Measurements from ENCODE around the gene POMT2.
"Not testable (repeated sequence)": the region's sequence is repeated elsewhere in the genome, so short reads cannot be mapped to it uniquely, and the experiment has no call there.

The POMT2 gene

GRCh38 chr14:77290705-77291104 lies 30.0 kb downstream of the POMT2 start:
- no peak for DNase-seq

DNA sequence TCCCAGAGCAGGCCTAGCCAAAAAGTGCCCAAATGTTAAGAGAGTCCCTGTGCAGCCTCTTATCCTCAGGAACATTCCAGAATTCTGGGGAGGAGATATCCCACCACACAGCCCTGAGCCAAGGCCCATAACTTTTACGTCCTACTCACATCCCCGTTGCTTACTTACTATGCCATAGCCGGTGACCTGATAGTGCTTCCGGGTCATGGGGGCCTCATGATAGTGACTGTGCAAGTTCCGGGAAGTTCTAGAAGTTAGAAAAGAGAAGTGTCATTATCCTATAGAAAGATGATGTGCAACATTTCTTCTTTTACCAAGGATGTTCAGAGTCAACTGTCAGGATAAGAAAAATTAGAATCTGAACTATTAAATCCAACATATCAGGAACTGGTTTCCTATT lies 34.1 kb downstream of the POMT2 start:
- no peak for DNase-seq

DNA sequence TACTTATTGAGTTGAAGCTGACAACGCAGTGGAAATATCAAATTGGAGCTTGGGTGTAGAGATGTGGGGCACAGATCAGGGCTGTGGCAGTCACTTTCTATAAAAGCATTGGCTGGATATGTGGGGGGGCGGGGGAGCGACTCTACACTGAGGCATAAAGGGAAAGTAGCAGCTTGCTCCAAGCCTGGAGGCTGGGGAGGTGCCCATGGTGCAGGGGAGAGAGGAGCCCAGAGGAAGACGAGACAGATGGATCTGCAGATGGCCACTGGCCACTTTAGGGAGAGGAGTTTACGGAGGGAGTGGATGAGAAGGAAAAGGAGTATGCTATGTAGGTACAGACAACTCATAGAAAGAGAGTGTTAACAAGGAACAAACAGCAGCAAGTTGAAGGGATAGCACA lies 36.2 kb downstream of the POMT2 start:
- no peak for DNase-seq

DNA sequence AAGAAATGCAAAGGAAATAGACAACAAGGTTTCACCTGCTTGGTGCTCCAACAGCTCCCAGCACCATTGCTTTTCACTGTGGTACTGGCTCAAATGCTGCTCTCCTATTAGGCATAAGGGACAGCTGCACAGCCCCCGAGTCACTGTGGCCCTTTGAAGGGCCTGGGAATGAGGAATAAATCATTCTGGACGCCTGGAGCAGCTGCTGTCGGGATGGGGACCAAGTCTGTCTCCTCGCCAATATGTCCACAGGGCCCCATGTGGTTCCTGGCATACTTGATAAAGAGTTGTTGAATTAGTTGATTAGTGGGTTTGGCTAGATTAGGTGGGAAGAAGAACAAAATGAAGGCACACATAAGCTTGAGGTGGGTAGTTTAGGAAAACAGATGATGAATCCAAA lies 36.6 kb downstream of the POMT2 start:
- no peak for DNase-seq

DNA sequence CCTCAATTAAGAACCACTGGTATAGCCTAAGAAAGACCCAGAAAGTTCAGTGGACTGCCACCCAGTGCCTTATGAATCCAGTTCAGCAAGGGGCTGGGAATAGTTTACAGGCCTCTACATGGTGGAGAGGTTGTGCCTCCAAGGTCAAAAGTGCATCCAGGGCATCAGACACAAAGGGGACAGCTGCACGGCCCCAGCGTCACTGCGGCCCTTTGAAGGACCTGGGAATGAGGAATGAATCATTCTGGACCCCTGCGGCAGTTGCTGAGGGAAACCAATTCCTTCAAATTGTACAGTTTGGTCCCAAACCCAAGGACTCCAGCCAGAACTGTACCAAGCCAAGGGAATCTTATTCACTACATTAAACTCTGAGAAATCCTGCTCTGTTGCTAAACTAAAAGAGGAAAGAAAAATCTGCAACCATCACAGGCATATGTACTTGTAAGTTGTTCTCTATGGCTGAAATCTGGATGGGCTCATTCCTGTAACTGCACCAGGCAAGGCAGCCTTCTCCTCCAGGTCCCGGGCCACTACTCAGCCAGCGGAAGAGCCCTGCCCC lies 38.8 kb downstream of the POMT2 start:
- DNase-seq: no peak

DNA sequence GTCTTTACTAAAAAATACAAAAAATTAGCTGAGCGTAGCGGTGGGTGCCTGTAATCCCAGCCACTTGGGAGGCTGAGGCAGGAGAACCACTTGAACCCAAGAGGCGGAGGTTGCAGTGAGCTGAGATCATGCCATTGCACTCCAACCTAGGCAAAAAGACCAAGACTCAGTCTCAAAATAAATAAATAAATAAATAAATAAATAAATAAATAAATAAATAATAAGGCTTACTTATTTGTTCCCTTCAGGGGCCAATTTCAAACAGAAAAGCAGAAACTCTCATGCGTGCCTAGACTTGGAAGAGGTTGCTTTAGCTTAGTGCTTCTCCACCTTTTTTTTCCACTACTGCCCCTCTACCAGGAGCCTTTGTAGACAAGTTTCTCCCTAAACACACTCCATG lies 39.8 kb downstream of the POMT2 start:
- DNase-seq: not testable (repeated sequence)

- no peak for DNase-seq
Measured at GRCh38 chr14:77279719-77280118, 41.0 kb downstream of the POMT2 start.

DNA sequence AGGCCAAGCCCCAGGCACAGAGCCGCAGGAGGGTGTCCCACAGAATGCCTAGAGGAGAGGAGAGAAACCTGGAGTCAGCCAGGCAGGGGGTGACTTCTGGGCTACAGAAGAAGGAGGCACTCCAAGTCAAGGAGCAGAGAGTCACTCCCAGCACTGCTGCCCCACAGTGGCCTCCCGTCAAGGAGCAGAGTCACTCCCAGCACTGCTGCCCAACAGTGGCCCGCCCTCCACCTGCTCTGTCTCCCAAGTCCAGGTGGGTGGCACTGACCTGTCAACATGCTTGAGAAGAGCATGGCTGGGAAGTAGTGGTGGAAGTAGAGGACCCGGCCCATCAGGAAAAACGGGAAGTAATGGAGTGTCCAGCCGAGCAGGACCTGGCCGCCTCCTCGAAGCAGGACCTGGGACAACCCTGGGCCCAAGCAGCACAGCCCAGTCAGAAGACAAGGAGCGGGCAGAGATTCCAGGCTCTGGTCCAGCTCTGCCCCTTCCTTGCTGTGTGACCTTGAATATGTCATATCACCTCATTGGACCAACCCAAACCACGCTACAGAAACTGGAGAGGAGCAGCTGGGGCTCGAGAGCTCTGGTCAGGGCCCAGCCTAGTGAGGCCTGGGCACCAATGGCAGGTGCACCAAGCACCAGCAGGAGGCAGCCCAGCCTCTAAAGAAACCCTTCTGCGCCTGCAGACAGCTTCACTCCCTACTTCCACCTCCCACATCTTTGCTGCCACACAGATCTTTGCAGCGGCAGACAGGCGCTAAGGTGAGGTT lies 42.0 kb downstream of the POMT2 start:
- DNase-seq: no peak

- DNase-seq: no peak
Measured at GRCh38 chr14:77276959-77277358, 43.7 kb downstream of the POMT2 start.

- DNase-seq: no peak
Measured at GRCh38 chr14:77276295-77276935, 44.3 kb downstream of the POMT2 start.

GRCh38 chr14:77275601-77276017 lies 45.1 kb downstream of the POMT2 start:
- no peak for DNase-seq

GRCh38 chr14:77275041-77275580 lies 45.6 kb downstream of the POMT2 start:
- DNase-seq: no peak

- peak; percentile 11 for DNase-seq
Measured at GRCh38 chr14:77273796-77274195, 46.9 kb downstream of the POMT2 start.

DNA sequence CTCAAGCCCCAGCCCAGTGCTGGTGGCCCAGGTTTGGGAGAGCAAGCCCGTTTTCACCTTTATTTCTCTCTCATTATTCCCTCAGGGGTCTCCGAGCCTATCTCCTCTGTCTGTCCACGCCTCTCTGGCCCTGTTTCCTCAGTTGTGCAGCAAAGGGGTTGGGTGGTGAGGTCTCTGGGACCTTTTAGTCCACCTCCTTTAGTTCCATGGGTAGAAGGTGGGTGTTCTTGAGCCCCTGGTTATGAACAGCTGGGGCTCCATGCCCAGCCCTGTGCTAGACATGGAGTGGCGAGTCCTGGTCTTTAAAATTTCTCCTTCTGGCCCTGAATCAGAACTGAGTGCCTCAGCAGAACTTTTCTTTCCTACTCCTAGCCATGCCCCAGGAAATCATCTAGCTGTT lies 48.4 kb downstream of the POMT2 start:
- no peak for DNase-seq

DNA sequence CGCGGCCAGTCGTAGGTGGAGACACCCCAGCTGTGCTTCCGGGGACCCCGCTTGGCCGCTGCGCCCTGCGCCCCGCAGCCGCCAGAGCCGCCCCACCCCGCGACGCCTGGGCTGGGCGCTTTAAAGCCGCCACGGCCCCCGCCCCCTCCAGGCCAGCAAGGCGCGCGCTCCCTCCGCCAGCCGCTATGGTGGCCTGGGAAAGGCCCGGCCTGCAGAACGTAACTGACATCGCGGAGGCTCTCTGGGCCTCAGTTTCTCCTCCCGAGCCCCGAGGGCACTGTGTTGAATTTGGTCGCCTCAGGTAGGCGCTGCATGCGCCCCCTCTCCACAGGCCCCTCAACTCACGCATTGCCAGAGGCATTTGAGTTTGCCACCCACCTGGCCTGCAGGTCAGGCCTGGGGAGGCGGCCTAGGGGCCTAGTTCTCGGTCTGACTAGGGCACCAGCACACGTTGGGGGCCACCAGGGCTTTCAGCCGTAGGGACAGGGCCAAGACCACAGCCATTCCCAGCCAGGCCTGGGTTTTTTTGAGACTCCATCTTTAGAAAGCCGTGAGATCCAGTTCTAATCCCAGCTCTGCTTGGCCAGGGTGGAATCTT lies 49.5 kb downstream of the POMT2 start, which contains the start of gene NGB:
Gene NGB (minus strand): TSS at position 94 of the 598 bp plus-strand sequence. CDS start 269 bp downstream, outside the sequence.
- peak; percentile 9 for DNase-seq

GRCh38 chr14:77270361-77271112 lies 50.1 kb downstream of the POMT2 start:
- DNase-seq: peak; percentile 16

GRCh38 chr14:77268989-77269600 lies 51.6 kb downstream of the POMT2 start:
- DNase-seq: peak; percentile 82

- DNase-seq: no peak
Measured at GRCh38 chr14:77267937-77268699, 52.6 kb downstream of the POMT2 start.

DNA sequence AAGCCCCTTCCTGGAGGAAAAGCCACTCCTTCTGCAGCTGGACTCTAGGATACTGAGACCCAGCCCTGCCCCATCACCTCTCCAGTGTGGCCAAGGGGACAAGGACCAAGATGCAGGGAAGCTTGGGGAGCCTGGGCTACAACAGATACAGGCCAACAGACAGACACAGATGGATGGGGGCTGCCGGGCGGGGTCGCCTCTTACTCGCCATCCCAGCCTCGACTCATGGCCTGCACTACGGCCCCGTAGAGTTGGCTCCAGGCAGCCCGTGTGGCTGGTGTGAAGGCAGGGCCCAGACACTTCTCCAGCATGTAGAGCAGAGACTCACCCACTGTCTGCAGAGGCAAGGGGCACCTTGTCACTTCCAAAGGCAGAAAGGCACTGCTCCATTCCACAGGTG lies 54.3 kb downstream of the POMT2 start:
- DNase-seq: no peak

GRCh38 chr14:77265561-77266335 lies 54.9 kb downstream of the POMT2 start:
- DNase-seq: no peak

DNA sequence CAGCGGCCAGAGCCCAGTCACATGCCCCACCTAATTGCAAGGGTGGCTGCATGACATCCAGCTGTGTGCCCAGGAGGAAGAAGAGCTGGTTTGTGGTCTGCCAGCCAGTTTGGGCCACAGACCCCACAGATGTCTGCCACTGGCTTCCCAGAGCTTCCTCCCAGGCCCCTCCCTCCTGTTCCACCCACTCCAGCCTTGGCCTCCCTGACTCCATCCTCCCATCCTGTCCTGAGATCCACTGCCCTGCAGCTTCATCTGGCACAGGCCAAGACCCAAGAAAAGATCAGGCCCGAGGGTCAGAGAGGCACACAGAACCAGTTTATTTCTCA lies 55.5 kb downstream of the POMT2 start:
- DNase-seq: no peak
